GM12873 (cell line): ENCODE data around the gene STEAP2.

Source experiments
- TF ChIP-seq, protein P1 (sequence below): IDR thresholded peaks from 2 replicates; pipeline ENCODE4 v1.5.1; 2012; ENCODE audit warnings: low read depth, mild to moderate bottlenecking, moderate library complexity, low read length, control low read depth; ENCODE audit not compliant: insufficient read depth; ENCODE audit errors: missing control alignments

STEAP2 gene

DNA sequence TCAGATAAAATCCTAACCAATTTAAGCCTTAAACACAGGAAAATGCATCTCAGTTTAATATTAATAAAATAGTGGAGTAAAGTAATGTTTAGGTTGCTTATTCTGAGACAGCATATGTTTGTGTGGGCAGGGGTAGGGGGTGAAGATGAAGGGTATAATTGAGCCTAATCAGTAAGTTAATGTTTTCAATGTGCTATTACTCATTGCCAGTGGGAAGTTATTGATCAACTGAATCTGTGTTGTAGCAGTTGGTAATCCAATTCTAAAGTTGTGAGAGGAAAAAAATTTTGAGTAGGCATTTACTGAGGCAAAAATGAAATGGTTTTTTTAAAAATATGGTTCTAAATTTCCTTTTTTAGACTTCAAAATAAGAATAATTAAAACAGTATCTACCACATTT is 49.9 kb downstream of the STEAP2 start:
- TF ChIP-seq, protein P1, sequence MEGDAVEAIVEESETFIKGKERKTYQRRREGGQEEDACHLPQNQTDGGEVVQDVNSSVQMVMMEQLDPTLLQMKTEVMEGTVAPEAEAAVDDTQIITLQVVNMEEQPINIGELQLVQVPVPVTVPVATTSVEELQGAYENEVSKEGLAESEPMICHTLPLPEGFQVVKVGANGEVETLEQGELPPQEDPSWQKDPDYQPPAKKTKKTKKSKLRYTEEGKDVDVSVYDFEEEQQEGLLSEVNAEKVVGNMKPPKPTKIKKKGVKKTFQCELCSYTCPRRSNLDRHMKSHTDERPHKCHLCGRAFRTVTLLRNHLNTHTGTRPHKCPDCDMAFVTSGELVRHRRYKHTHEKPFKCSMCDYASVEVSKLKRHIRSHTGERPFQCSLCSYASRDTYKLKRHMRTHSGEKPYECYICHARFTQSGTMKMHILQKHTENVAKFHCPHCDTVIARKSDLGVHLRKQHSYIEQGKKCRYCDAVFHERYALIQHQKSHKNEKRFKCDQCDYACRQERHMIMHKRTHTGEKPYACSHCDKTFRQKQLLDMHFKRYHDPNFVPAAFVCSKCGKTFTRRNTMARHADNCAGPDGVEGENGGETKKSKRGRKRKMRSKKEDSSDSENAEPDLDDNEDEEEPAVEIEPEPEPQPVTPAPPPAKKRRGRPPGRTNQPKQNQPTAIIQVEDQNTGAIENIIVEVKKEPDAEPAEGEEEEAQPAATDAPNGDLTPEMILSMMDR = no peak

DNA sequence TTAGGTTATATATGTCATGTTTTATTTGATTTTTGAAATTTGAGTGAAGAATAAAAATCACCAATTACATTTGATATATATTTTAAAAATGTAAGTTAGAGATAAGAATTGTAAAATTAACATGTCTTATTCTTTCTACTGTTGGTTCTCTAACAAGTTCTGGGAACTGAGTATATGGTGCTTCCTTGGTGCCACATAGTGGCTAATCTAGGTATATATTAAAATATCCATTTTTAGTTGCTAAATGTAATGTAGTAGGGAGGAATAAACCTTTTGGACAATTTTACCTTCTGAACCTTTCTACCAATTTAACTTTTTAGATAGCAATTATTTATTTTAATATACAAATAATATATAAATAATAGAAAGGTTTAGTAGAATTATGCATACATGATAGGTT is 50.9 kb downstream of the STEAP2 start:
- TF ChIP-seq, protein P1 = peak; percentile 26

DNA sequence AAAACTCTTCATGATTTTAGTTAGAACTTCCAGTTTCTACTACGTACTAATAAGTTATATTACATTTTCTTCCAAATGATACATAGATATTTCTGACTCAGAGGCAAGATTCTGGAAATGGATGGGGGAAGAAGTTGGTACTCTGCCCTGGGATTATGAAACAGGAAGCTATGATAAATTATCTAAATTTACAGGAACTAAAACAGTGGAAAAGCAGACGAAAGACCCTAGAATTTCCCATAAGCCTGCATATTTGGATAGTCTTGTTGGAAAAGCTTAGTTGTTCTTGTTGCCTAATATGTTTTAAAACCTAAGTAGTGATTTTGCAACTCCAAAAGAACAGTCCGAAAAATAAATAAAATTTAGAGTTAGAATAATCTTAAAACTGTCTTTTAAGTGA is 55.3 kb downstream of the STEAP2 start:
- TF ChIP-seq, protein P1 = no peak

DNA sequence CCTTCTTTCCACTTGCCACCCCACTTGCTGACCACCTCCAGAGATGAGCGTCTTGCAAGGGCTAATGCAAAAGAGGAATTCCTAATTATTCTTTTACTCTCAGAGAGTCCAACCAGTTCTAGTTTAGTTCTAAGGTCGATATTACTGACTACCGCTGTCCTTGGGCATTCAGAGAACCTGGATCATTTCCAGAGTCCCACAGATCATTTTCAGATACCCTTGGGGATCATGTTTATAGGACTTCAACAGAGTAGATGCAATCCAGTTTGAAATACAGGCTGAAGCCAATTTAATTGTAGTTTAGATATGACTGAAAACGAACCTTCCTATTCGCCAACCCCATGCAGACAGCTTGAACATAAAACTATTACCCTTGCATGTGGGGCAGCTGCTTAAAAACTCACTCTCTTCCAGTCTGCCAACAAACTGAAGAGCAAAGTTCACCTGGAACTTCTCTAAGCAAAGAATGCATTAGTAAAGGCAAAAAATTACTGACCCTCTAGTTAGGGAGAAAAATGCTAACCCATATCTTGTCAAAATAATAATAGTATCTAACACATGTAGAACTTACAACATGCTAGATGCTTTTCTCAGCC is 55.8 kb downstream of the STEAP2 start:
- TF ChIP-seq, protein P1 = no peak

DNA sequence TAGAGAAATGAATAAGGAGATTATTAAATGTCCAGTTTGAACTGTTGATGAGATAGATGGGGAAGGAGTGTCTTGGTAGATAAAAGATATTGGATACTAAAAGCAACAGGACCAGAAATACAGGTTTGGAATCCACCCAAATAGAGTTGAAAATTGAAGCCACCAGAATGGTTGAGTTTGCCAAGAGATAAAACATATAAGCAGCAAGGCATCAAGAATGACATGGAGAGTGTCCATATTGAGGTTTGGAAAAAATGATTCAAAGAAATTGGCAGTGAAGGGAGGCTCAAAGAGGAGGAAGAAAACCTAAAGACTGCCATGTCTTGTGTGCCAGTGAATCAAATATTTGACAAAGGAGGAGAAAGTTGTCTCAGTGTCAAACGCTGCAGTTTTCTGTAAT is 57.6 kb downstream of the STEAP2 start:
- TF ChIP-seq, protein P1 = no peak

DNA sequence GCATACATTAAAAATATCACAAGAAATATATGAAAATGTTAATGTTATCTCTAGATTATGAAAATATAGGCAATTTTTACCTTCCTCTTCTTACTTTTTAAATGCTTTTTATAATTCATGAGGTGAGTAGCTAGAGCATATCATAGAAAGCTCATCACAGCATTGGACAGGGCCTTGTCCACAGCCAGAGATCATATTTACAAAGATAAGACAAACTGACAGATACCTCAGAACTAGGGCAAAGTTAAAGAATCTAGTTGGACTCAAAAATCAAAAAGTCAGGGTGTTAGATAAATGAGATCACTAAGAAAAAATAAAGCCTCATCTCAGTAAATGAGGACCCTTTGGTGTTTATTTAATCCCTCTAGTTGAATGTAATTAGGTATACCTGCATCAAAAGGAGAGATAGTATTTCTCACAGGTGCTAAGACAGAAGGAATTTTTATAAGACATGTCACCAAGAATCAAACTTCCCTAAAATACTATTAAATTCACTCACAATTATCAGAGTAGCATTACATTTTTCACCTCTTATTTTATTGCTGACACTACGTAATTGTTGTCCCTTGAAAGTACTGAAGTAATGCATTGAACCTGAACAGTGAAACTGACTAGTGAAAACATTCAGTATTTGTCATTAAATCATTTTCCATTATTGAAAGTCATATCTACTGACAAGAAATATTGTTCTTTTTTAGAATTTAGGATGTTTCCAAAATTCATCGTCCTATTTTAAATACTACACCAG is 59.1 kb downstream of the STEAP2 start:
- TF ChIP-seq, protein P1 = no peak

DNA sequence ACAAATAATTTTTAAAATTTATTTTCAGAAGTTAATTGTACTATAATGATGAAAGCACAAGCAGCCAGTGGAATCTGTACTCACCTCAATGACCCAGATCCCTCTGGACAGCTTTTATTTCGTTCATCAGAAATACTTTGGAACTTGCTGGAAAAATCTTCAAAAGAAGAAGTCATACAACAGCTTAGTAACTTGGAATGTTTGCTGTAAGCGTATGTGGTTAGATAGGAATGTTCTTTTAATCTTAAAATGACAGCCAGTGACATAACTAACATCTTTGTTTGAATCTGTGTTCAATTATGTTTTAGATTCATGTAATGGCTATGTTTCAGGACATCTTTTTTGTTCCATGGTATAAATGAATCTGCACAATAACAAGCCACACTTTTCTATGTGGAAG is 60.2 kb downstream of the STEAP2 start:
- TF ChIP-seq, protein P1 = no peak
